A549 (cell line): ENCODE measurements around the gene PBX3. TPM values are rescaled to one million over a fixed set of nuclear protein-coding genes. Genes with fewer than 3 reads are reported as not detected.

ENCODE experiments used
- ATAC-seq, 2 experiments: fragments of 200-7000 bp in 1 of 2; fragments of >200 bp in 1 of 2; cut with Nextera tagmentation in 1 of 2; cut with Tn5 transposase in 1 of 2; 3 replicates each; pipeline versions ENCODE4 v1.8.0 to v1.9.1; 2018 to 2020; ENCODE audit warnings: mild to moderate bottlenecking in 1 of 2, moderate library complexity in 1 of 2
- CTCF ChIA-PET: fragments of 300-600 bp; sonication (Branson Sonifier 250); formaldehyde crosslinking; extraction: SDS; loops from one replicate; lab custom pipeline; 2021; ENCODE audit warnings: antibody characterized with exemption, inconsistent platforms; lab: Yijun Ruan, JAX
- POLR2A ChIA-PET: fragments of 350-600 bp; formaldehyde crosslinking; extraction: SDS; loops from one replicate; lab custom pipeline; 2021; ENCODE audit warnings: antibody characterized with exemption, inconsistent platforms; lab: Yijun Ruan, JAX
- DNase-seq, 2 experiments: peaks; one replicate each; pipeline versions ENCODE4 v3.0.0 to v3.0.0-alpha.2; 2011 to 2016; ENCODE audit warnings: low read depth in 1 of 2, low spot score in 1 of 2
- FAIRE-seq: peaks from 2 replicates; lab custom pipeline; 2011; peaks lifted over from hg19 to GRCh38; lab: Jason Lieb, UNC
- H3K27ac ChIP-seq, 2 experiments: fragments of >200 bp; sonication (Bioruptor Twin); formaldehyde crosslinking; 3 replicates each; pipeline ENCODE4 v1.5.1; 2016 to 2017
- H3K4me1 ChIP-seq: fragments of >200 bp; sonication (Bioruptor Twin); formaldehyde crosslinking; 3 replicates; pipeline ENCODE4 v1.6.1; 2016
- H3K4me2 ChIP-seq: fragments of >200 bp; sonication (Bioruptor Twin); formaldehyde crosslinking; 3 replicates; pipeline ENCODE4 v1.6.1; 2016
- H3K4me3 ChIP-seq: fragments of >200 bp; sonication (Bioruptor Twin); formaldehyde crosslinking; 3 replicates; pipeline ENCODE4 v1.5.1; 2016
- H3K9me3 ChIP-seq: fragments of >200 bp; sonication (Bioruptor Twin); formaldehyde crosslinking; 3 replicates; pipeline ENCODE4 v1.6.1; 2016
- BCL3 ChIP-seq: fragments of >200 bp; sonication (Bioruptor Twin); formaldehyde crosslinking; IDR thresholded peaks from 3 replicates; pipeline ENCODE4 v1.6.1; 2016
- CBX2 ChIP-seq: fragments of 200-600 bp; sonication (generic); IDR thresholded peaks from 2 replicates; pipeline ENCODE4 v1.6.1; 2016; ENCODE audit warnings: low read depth, mild to moderate bottlenecking, borderline replicate concordance
- CBX8 ChIP-seq: fragments of 200-600 bp; sonication (generic); IDR thresholded peaks from 2 replicates; pipeline ENCODE4 v1.6.1; 2016
- CHD2 ChIP-seq: fragments of 150-350 bp; IDR thresholded peaks from 2 replicates; pipeline ENCODE4 v1.6.1; 2014; ENCODE audit warnings: low read length; ENCODE audit not compliant: partially characterized antibody
- CHD4 ChIP-seq: fragments of 200-600 bp; sonication (generic); IDR thresholded peaks from 2 replicates; pipeline ENCODE4 v1.6.1; 2016; ENCODE audit warnings: antibody characterized with exemption, mild to moderate bottlenecking, borderline replicate concordance
- CTCF ChIP-seq: fragments of >200 bp; sonication (Bioruptor Twin); formaldehyde crosslinking; IDR thresholded peaks from 3 replicates; pipeline ENCODE4 v1.5.1; 2016
- E2F6 ChIP-seq: IDR thresholded peaks from 2 replicates; pipeline ENCODE4 v1.6.1; 2012; ENCODE audit warnings: low read depth, borderline replicate concordance
- ELK1 ChIP-seq: fragments of 150-350 bp; IDR thresholded peaks from 2 replicates; pipeline ENCODE4 v1.6.1; 2014; ENCODE audit warnings: low read depth, mild to moderate bottlenecking, low read length
- ESRRA ChIP-seq: fragments of 150-350 bp; IDR thresholded peaks from 2 replicates; pipeline ENCODE4 v1.6.1; 2014; ENCODE audit warnings: mild to moderate bottlenecking, low read length, borderline replicate concordance
- FOSB ChIP-seq: fragments of 250-450 bp; sonication (Bioruptor Pico); IDR thresholded peaks from 2 replicates; pipeline ENCODE4 v1.5.0; 2020; ENCODE audit warnings: mild to moderate bottlenecking, moderate library complexity
- GATA3 ChIP-seq: IDR thresholded peaks from 2 replicates; pipeline ENCODE4 v1.6.1; 2012; ENCODE audit warnings: borderline replicate concordance
- HDAC2 ChIP-seq: fragments of 200-600 bp; sonication (generic); IDR thresholded peaks from 2 replicates; pipeline ENCODE4 v1.6.1; 2016
- HOXB13 ChIP-seq: fragments of 250-450 bp; sonication (Bioruptor Pico); IDR thresholded peaks from 2 replicates; pipeline ENCODE4 v1.5.0; 2020; ENCODE audit warnings: low read depth, mild to moderate bottlenecking, moderate library complexity
- JUNB ChIP-seq: fragments of >200 bp; sonication (Bioruptor Twin); formaldehyde crosslinking; IDR thresholded peaks from 2 replicates; pipeline ENCODE4 v1.6.1; 2016
- KDM5A ChIP-seq: fragments of 200-600 bp; sonication (generic); IDR thresholded peaks from 2 replicates; pipeline ENCODE4 v1.6.1; 2016; ENCODE audit warnings: antibody characterized with exemption, mild to moderate bottlenecking
- MAFK ChIP-seq: fragments of 450-650 bp; IDR thresholded peaks from 2 replicates; pipeline ENCODE4 v1.6.1; 2014; ENCODE audit not compliant: partially characterized antibody
- MAZ ChIP-seq: fragments of 150-350 bp; IDR thresholded peaks from 2 replicates; pipeline ENCODE4 v1.6.1; 2014; ENCODE audit warnings: antibody characterized with exemption, low read depth, low read length, borderline replicate concordance
- NFE2L2 ChIP-seq: fragments of 150-350 bp; conservative IDR thresholded peaks from 2 replicates; pipeline ENCODE4 v1.6.1; 2014; ENCODE audit warnings: low read length
- PHF8 ChIP-seq: fragments of 200-600 bp; sonication (generic); IDR thresholded peaks from 2 replicates; pipeline ENCODE4 v1.6.1; 2016; ENCODE audit warnings: low read depth, mild to moderate bottlenecking, antibody characterized with exemption, moderate library complexity, borderline replicate concordance
- POLR2AphosphoS2 ChIP-seq: conservative IDR thresholded peaks from 2 replicates; pipeline ENCODE4 v1.6.1; 2012; ENCODE audit warnings: low read length, improper control_type of control experiment, inconsistent platforms
- RAD21 ChIP-seq, 2 experiments: fragments of >200 bp in 1 of 2; sonication (Bioruptor Twin) in 1 of 2; formaldehyde crosslinking in 1 of 2; IDR thresholded peaks in 1 of 2; conservative IDR thresholded peaks in 1 of 2; 2 replicates in 1 of 2; 3 replicates in 1 of 2; pipeline ENCODE4 v1.6.1; 2012 to 2018; ENCODE audit warnings: inconsistent platforms in 1 of 2
- REST ChIP-seq: fragments of 200-600 bp; sonication (generic); IDR thresholded peaks from 2 replicates; pipeline ENCODE4 v1.6.1; 2016; ENCODE audit warnings: antibody characterized with exemption, mild to moderate bottlenecking, moderate library complexity
- RFX5 ChIP-seq: fragments of 450-650 bp; IDR thresholded peaks from 2 replicates; pipeline ENCODE4 v1.7.1; 2014; ENCODE audit warnings: antibody characterized with exemption, mild to moderate bottlenecking, moderate library complexity
- SMC3 ChIP-seq: fragments of >200 bp; sonication (Bioruptor Twin); formaldehyde crosslinking; IDR thresholded peaks from 3 replicates; pipeline ENCODE4 v1.6.1; 2018; ENCODE audit warnings: inconsistent platforms
- TFCP2L1 ChIP-seq: fragments of 250-450 bp; sonication (Bioruptor Pico); IDR thresholded peaks from 2 replicates; pipeline ENCODE4 v1.5.0; 2021; ENCODE audit warnings: mild to moderate bottlenecking
- USF2 ChIP-seq: fragments of 450-650 bp; IDR thresholded peaks from 2 replicates; pipeline ENCODE4 v1.6.1; 2014; ENCODE audit warnings: antibody characterized with exemption
- ZC3H11A ChIP-seq: fragments of 450-650 bp; IDR thresholded peaks from 2 replicates; pipeline ENCODE4 v1.6.1; 2014; ENCODE audit warnings: antibody characterized with exemption, mild to moderate bottlenecking
- ZFP36 ChIP-seq: fragments of 450-650 bp; IDR thresholded peaks from 2 replicates; pipeline ENCODE4 v1.6.1; 2014; ENCODE audit warnings: borderline replicate concordance; ENCODE audit not compliant: partially characterized antibody
- WGBS: methylation state at CpG from one replicate; pipeline ENCODE4 v1.1.6; 2017; ENCODE audit errors: missing lambda C conversion rate; 5-methylcytosine and 5-hydroxymethylcytosine counted together
- polyA plus RNA-seq, 4 experiments: library from polyadenylated mRNA; depleted of rRNA in 3 of 4; stranded (reverse); fragments of >200 nt; fragmentation: RNase III in 1 of 4; extraction: RNeasy Plus Mini Kit Qiagen cat#74134 plus additional on column Dnase treatment in 1 of 4; gene quantifications; 2 replicates in 3 of 4; 3 replicates in 1 of 4; pipeline ENCODE4 v1.2.3, GENCODE V29; 2011 to 2017

PBX3 gene
- polyA plus RNA-seq, 2 of the 4 experiments (the other 2 are of a cell fraction), result 10.7 to 23.5 TPM

- WGBS, result 36% methylated on average over 2 of the region's 2 CpGs
- peaks cover 13% of the 10 kb centered on the region; the same call in 2 of the 3 replicates for H3K4me1 ChIP-seq
- POLR2A ChIA-PET, result no interaction called here
- FAIRE-seq (no peak), DNase-seq (no peak), ATAC-seq (no peak)
- H3K27ac ChIP-seq, result no peak overlapping the region
- TF ChIP-seq ELK1, result no peak
- TF ChIP-seq CTCF, result no peak
- TF ChIP-seq POLR2AphosphoS2, result no peak
- no peak for TF ChIP-seq HOXB13
- no peak for TF ChIP-seq GATA3
- TF ChIP-seq TFCP2L1 (CRISPR knock-in tag), result no peak
- no peak for TF ChIP-seq PHF8
- no peak for TF ChIP-seq REST
- TF ChIP-seq KDM5A, result no peak
- TF ChIP-seq HDAC2, result no peak
- TF ChIP-seq E2F6, result no peak
- TF ChIP-seq MAZ, result no peak
- no peak for TF ChIP-seq ZC3H11A
- no peak for TF ChIP-seq CHD4
- no peak for TF ChIP-seq JUNB
- TF ChIP-seq NFE2L2, result no peak
- no peak for TF ChIP-seq ZFP36
- no peak for TF ChIP-seq USF2
- peak overlapping the region; percentile 41 for H3K4me2 ChIP-seq
- H3K4me3 ChIP-seq, result no peak overlapping the region
- CTCF ChIA-PET, result no interaction called here
- no peaks in the 10 kb centered on the region for H3K9me3 ChIP-seq
Measured at GRCh38 chr9:125797930-125798329, 50.8 kb downstream of the PBX3 start.

GRCh38 chr9:125803526-125803925 lies 56.4 kb downstream of the PBX3 start:
- ATAC-seq (no peak), DNase-seq (no peak), FAIRE-seq (no peak)
- Histone ChIP-seq H3K9me3 (no peaks in the 10 kb centered on the region), H3K4me3 (no peak overlapping the region), H3K4me2 (no peak overlapping the region), H3K27ac (no peak overlapping the region), H3K4me1 (peaks cover 13% of the 10 kb centered on the region)
- POLR2A ChIA-PET, result no interaction called here
- CTCF ChIA-PET, result interaction anchor here (1.3 kb wide), 1 partner anchor 697 kb away, joined by 4 read pairs; no protein-coding TSS in a partner anchor
- WGBS, result 74% methylated on average over 2 of the region's 2 CpGs
- TF ChIP-seq PHF8 (no peak), ESRRA (no peak), HDAC2 (no peak), ZFP36 (no peak), CHD2 (no peak), MAFK (no peak), SMC3 (no peak), CBX2 (no peak), BCL3 (no peak), RAD21 (conservative IDR thresholded peaks at IDR 0.05 in 1 of 2, IDR thresholded peaks at IDR 0.05 in 1 of 2) (no peak), JUNB (no peak), FOSB (CRISPR knock-in tag) (no peak), USF2 (no peak), KDM5A (no peak), TFCP2L1 (CRISPR knock-in tag) (no peak), RFX5 (no peak), CBX8 (no peak)
